Fibroblast of lung (primary cell): ENCODE measurements around the gene SUN3.

Experiments
- EZH2 ChIP-seq: IDR thresholded peaks from 2 replicates; pipeline ENCODE4 v1.5.1; 2012; ENCODE audit warnings: low read length, control low read depth, mild to moderate bottlenecking; ENCODE audit errors: missing control alignments
- TF ChIP-seq, protein P1 (sequence below), 2 donors: IDR thresholded peaks in 1 of 2; conservative IDR thresholded peaks in 1 of 2; 1 replicate in 1 of 2; 2 replicates in 1 of 2; pipeline ENCODE4 v1.5.1; 2011 to 2012; ENCODE audit warnings: low read length in 2 of 2, control low read depth in 1 of 2, inconsistent platforms in 1 of 2, low read depth in 1 of 2, mild to moderate bottlenecking in 1 of 2

DNA sequence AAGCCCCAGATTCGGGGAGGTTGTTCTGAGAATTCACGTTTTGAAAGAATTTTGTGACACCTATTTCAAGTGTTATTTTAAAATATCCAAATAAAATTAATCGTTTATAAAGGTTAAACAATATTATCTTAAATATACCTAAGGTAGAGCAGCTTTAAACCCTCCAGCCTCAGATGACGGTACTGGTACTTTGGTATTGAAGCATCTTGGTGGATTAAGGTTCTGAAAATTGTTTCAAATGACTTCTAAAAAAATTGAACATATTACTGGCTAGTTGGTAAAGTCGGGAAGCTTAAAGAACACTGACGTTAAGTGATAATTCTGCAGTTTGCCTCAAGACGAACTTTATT is 49.1 kb downstream of the SUN3 start:
- TF ChIP-seq, protein P1, sequence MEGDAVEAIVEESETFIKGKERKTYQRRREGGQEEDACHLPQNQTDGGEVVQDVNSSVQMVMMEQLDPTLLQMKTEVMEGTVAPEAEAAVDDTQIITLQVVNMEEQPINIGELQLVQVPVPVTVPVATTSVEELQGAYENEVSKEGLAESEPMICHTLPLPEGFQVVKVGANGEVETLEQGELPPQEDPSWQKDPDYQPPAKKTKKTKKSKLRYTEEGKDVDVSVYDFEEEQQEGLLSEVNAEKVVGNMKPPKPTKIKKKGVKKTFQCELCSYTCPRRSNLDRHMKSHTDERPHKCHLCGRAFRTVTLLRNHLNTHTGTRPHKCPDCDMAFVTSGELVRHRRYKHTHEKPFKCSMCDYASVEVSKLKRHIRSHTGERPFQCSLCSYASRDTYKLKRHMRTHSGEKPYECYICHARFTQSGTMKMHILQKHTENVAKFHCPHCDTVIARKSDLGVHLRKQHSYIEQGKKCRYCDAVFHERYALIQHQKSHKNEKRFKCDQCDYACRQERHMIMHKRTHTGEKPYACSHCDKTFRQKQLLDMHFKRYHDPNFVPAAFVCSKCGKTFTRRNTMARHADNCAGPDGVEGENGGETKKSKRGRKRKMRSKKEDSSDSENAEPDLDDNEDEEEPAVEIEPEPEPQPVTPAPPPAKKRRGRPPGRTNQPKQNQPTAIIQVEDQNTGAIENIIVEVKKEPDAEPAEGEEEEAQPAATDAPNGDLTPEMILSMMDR (conservative IDR thresholded peaks at IDR 0.05 in 1 of 2, IDR thresholded peaks at IDR 0.05 in 1 of 2; ENCODE audit: low read depth in 1 of 2, low read length in 2 of 2): no peak
- no peak for TF ChIP-seq EZH2
